ENCODE measurements around the gene HUWE1.
"Not testable (repeated sequence)": the region's sequence is repeated elsewhere in the genome, so short reads cannot be mapped to it uniquely, and the experiment has no call there.

The HUWE1 gene

GRCh38 chrX:53504035-53504434, 182.5 kb downstream of the HUWE1 start:
- not testable (repeated sequence) for DNase-seq (ENCODE audit: low read depth)

GRCh38 chrX:53494436-53494835, 192.1 kb downstream of the HUWE1 start:
- no peak for DNase-seq (ENCODE audit: low read depth)

GRCh38 chrX:53486285-53486684, 200.2 kb downstream of the HUWE1 start:
- no peak for DNase-seq (ENCODE audit: low read depth)

- DNase-seq (ENCODE audit: low read depth) = no peak
Observed at GRCh38 chrX:53483838-53484405, 202.6 kb downstream of the HUWE1 start.

GRCh38 chrX:53483416-53483815, 203.1 kb downstream of the HUWE1 start:
- DNase-seq (ENCODE audit: low read depth) = no peak
